ENCODE results near the gene SEZ6. TPM values are rescaled to one million over a fixed set of nuclear protein-coding genes. Genes with fewer than 3 reads are reported as not detected.

Gene SEZ6
- total RNA-seq, 1 experiment from 2014 or later: 2.6 TPM

GRCh38 chr17:29048440-29049368 is 42.9 kb upstream of the SEZ6 start:
- intact Hi-C loops (cut with micrococcal nuclease; ENCODE audit: unreplicated experiment): no loop called here
- Histone ChIP-seq H3K27me3 (replicated peaks; ENCODE audit: insufficient read depth, low read depth, low read length, poor library complexity) (no peaks in the 10 kb centered on the region), H3K4me3 (ENCODE audit: low read depth, low read length, poor library complexity, severe bottlenecking) (no peak overlapping the region), H3K4me1 (ENCODE audit: insufficient read depth, low read length, poor library complexity, severe bottlenecking) (peaks cover 34% of the 10 kb centered on the region), H3K9me3 (ENCODE audit: low read depth, low read length, poor library complexity, severe bottlenecking) (no peaks in the 10 kb centered on the region), H3K27ac (ENCODE audit: low read depth, low read length, poor library complexity, severe bottlenecking) (no peak overlapping the region), H3K36me3 (ENCODE audit: insufficient read depth, low read length, poor library complexity, severe bottlenecking) (no peaks in the 10 kb centered on the region)
- CTCF ChIA-PET: interaction anchor here (0.5 kb wide), 1 partner anchor 321 kb away, joined by 6 read pairs; no protein-coding TSS in a partner anchor
- POLR2A ChIA-PET (ENCODE audit: low non-redundant PET): no interaction called here
- BruUV-seq (replicated peaks): no TSS peak
- TF ChIP-seq CTCF (conservative IDR thresholded peaks at IDR 0.05; ENCODE audit: low read depth, low read length) (no peak), EZH2 (IDR thresholded peaks at IDR 0.05; ENCODE audit: borderline replicate concordance, low read depth, low read length, poor library complexity, severe bottlenecking) (no peak)
- no peak for DNase-seq (ENCODE audit: low spot score)

GRCh38 chr17:29046473-29046839 is 40.6 kb upstream of the SEZ6 start:
- H3K4me1 ChIP-seq (ENCODE audit: insufficient read depth, low read length, poor library complexity, severe bottlenecking): peaks cover 49% of the 10 kb centered on the region
- no peak for DNase-seq (ENCODE audit: low spot score)
- no peaks in the 10 kb centered on the region for H3K36me3 ChIP-seq (ENCODE audit: insufficient read depth, low read length, poor library complexity, severe bottlenecking)
- no peaks in the 10 kb centered on the region for H3K27me3 ChIP-seq (replicated peaks; ENCODE audit: insufficient read depth, low read depth, low read length, poor library complexity)
- no peaks in the 10 kb centered on the region for H3K9me3 ChIP-seq (ENCODE audit: low read depth, low read length, poor library complexity, severe bottlenecking)
- no peak overlapping the region for H3K27ac ChIP-seq (ENCODE audit: low read depth, low read length, poor library complexity, severe bottlenecking)
- BruUV-seq (replicated peaks): no TSS peak
- no peak overlapping the region for H3K4me3 ChIP-seq (ENCODE audit: low read depth, low read length, poor library complexity, severe bottlenecking)
- ChIA-PET CTCF (no interaction called here), POLR2A (ENCODE audit: low non-redundant PET) (no interaction called here)
- TF ChIP-seq CTCF (conservative IDR thresholded peaks at IDR 0.05; ENCODE audit: low read depth, low read length) (no peak), EZH2 (IDR thresholded peaks at IDR 0.05; ENCODE audit: borderline replicate concordance, low read depth, low read length, poor library complexity, severe bottlenecking) (no peak)
- intact Hi-C loops (cut with micrococcal nuclease; ENCODE audit: unreplicated experiment): no loop called here

- H3K27ac ChIP-seq (ENCODE audit: low read depth, low read length, poor library complexity, severe bottlenecking): no peak overlapping the region
- intact Hi-C loops (cut with micrococcal nuclease; ENCODE audit: unreplicated experiment): no loop called here
- DNase-seq (ENCODE audit: low spot score): no peak
- ChIA-PET CTCF (no interaction called here), POLR2A (ENCODE audit: low non-redundant PET) (no interaction called here)
- no peaks in the 10 kb centered on the region for H3K27me3 ChIP-seq (replicated peaks; ENCODE audit: insufficient read depth, low read depth, low read length, poor library complexity)
- no peak for TF ChIP-seq EZH2 (IDR thresholded peaks at IDR 0.05; ENCODE audit: borderline replicate concordance, low read depth, low read length, poor library complexity, severe bottlenecking)
- no peak for TF ChIP-seq CTCF (conservative IDR thresholded peaks at IDR 0.05; ENCODE audit: low read depth, low read length)
- no peak overlapping the region for H3K4me3 ChIP-seq (ENCODE audit: low read depth, low read length, poor library complexity, severe bottlenecking)
- BruUV-seq (replicated peaks): no TSS peak
- H3K4me1 ChIP-seq (ENCODE audit: insufficient read depth, low read length, poor library complexity, severe bottlenecking): peaks cover 44% of the 10 kb centered on the region
- H3K36me3 ChIP-seq (ENCODE audit: insufficient read depth, low read length, poor library complexity, severe bottlenecking): no peaks in the 10 kb centered on the region
- H3K9me3 ChIP-seq (ENCODE audit: low read depth, low read length, poor library complexity, severe bottlenecking): no peaks in the 10 kb centered on the region
These were observed 40.1 kb upstream of the SEZ6 start for GRCh38 chr17:29045734-29046472.
